ENCODE results near the gene NAA60. TPM values are rescaled to one million over a fixed set of nuclear protein-coding genes. Genes with fewer than 3 reads are reported as not detected.

Gene NAA60
- total and polyA plus RNA-seq, 12 donors = 32.1 to 57.5 (median 37.7) TPM

DNA sequence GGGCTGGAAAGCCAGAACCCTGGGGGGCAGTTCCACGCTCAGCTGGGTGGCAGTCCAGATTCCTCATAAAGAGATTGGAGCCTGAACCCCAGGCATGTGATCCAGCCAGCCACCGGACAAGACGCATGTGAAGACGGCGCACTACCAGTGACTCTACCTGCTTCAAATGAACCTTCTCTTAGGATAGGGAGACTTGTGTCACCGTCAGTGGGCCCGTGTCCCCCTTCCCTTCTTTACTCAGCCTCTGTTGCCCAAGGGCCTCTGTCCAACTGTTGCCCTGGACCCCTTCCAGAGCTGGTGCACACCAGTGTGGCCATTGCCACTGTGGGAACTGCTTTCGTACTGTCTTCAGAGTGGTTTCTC, 75.5 kb downstream of the NAA60 start:
- TF ChIP-seq, protein P1, sequence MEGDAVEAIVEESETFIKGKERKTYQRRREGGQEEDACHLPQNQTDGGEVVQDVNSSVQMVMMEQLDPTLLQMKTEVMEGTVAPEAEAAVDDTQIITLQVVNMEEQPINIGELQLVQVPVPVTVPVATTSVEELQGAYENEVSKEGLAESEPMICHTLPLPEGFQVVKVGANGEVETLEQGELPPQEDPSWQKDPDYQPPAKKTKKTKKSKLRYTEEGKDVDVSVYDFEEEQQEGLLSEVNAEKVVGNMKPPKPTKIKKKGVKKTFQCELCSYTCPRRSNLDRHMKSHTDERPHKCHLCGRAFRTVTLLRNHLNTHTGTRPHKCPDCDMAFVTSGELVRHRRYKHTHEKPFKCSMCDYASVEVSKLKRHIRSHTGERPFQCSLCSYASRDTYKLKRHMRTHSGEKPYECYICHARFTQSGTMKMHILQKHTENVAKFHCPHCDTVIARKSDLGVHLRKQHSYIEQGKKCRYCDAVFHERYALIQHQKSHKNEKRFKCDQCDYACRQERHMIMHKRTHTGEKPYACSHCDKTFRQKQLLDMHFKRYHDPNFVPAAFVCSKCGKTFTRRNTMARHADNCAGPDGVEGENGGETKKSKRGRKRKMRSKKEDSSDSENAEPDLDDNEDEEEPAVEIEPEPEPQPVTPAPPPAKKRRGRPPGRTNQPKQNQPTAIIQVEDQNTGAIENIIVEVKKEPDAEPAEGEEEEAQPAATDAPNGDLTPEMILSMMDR (IDR thresholded peaks at IDR 0.05) = no peak
- ATAC-seq = no peak
- Histone ChIP-seq H3K27ac (no peak overlapping the region), H3K4me3 (no peak overlapping the region), H3K4me1 (no peaks in the 10 kb centered on the region), H3K9me3 (no peaks in the 10 kb centered on the region), H3K36me3 (peaks cover 0 to 100% (median 59%) of the 10 kb centered on the region in 9 donors), H3K27me3 (no peaks in the 10 kb centered on the region)
- DNase-seq = no peak
- WGBS, 2 donors = 95 to 99% methylated on average over 8 of the region's 8 CpGs
- intact Hi-C loops (cut with DNase I) = no loop called here

DNA sequence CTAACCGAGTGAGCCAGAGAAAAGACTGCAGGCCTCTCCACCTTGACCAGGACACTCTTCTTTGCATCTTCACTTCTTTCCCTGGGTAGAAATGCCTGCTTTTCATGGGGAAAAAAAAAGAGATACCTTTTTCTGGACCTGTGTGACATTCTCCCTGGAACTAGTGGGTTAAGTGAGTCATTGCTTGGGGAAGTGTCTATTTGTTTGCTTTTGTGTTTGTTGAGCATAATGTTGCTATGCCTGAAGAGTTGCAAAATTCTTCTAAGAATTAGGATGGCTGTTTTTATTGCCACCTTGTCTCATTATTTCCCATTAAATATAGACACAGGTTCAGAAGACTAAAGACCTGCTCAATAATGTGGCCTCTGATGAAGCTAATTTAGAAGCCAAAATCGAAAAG, 76.1 kb downstream of the NAA60 start:
- 91 to 92% methylated on average over 2 of the region's 2 CpGs for WGBS, 2 donors
- no peaks in the 10 kb centered on the region for H3K9me3 ChIP-seq
- intact Hi-C loops (cut with DNase I) = no loop called here
- ATAC-seq = no peak
- H3K27ac ChIP-seq = no peak overlapping the region
- no peaks in the 10 kb centered on the region for H3K4me1 ChIP-seq
- H3K36me3 ChIP-seq = peaks cover 0 to 100% (median 57%) of the 10 kb centered on the region in 9 donors
- H3K4me3 ChIP-seq = no peak overlapping the region
- DNase-seq = no peak
- TF ChIP-seq, protein P1 (IDR thresholded peaks at IDR 0.05) = no peak
- no peaks in the 10 kb centered on the region for H3K27me3 ChIP-seq

DNA sequence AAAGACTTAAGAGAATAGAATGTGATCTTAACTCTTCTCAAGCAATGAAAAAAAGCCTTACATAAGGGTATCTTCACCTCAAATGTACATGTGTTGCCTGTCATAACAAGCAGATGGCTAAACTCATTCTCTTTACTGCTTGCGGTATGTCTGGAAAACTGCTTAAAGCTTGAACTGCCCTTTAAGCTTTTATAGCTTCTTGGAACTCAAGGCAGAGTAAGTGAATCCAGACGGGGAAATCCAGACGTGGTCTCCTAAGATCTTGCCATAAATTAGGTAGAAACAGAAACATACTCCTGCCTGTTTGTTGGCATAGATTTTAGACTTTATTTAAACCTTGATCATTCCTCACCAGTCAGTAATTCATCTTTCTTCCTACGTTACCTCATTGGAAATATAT, 76.9 kb downstream of the NAA60 start:
- TF ChIP-seq, protein P1 (IDR thresholded peaks at IDR 0.05) = no peak
- H3K4me3 ChIP-seq = no peak overlapping the region
- no peak for DNase-seq
- WGBS, 2 donors = 86 to 89% methylated on average over 4 of the region's 4 CpGs
- no peak overlapping the region for H3K27ac ChIP-seq
- H3K27me3 ChIP-seq = no peaks in the 10 kb centered on the region
- peaks cover 0 to 100% (median 53%) of the 10 kb centered on the region in 9 donors for H3K36me3 ChIP-seq
- no peak for ATAC-seq
- no peaks in the 10 kb centered on the region for H3K9me3 ChIP-seq
- H3K4me1 ChIP-seq = no peaks in the 10 kb centered on the region
- intact Hi-C loops (cut with DNase I) = loop anchor here in 2 of 10 donors (10.0 kb wide), 1 partner anchor 364 kb away; the partner anchor contains the start of gene CREBBP (in 2 of the 2)

DNA sequence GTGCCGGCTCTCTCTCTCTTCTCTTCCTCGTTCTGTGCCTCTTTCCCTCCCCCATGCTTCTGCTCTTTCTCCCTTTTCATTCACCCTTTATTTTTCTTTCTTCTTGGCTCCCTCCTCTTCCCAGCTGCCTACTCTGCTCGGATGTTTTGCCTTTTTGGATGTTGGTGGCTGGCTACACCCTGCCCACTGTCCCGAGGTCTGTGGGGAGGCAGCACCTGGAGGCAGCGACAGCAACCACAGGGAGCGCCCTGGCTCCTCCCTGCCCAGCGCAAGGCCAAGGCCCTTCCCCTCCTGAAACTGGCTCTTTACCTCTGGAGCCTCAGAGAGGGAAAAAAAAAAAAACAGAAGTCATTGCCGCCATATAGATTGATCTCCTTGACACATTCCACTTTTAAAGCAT, 77.4 kb downstream of the NAA60 start:
- WGBS, 2 donors = 72 to 81% methylated on average over 8 of the region's 8 CpGs
- ATAC-seq = no peak
- no peak for DNase-seq

More for the DNA sequence above, 77.4 kb downstream of the NAA60 start:
- H3K4me3 ChIP-seq = no peak overlapping the region
- no peaks in the 10 kb centered on the region for H3K4me1 ChIP-seq
- H3K27me3 ChIP-seq = no peaks in the 10 kb centered on the region
- intact Hi-C loops (cut with DNase I) = loop anchor here in 2 of 10 donors (10.0 kb wide), 1 partner anchor 364 kb away; the partner anchor contains the start of gene CREBBP (in 2 of the 2)
- TF ChIP-seq, protein P1 (IDR thresholded peaks at IDR 0.05) = no peak
- no peak overlapping the region for H3K27ac ChIP-seq
- H3K9me3 ChIP-seq = no peaks in the 10 kb centered on the region
- peaks cover 0 to 100% (median 53%) of the 10 kb centered on the region in 9 donors for H3K36me3 ChIP-seq
